Renal cortex interstitium (tissue), 11 donors: ENCODE measurements around the gene RPS6KC1. TPM values are rescaled to one million over a fixed set of nuclear protein-coding genes. Genes with fewer than 3 reads are reported as not detected.
"Not testable (repeated sequence)": the region's sequence is repeated elsewhere in the genome, so short reads cannot be mapped to it uniquely, and the experiment has no call there.

Source experiments
- DNase-seq, 11 donors: peaks; one replicate each; pipeline ENCODE4 v3.0.0-alpha.2; 2013; ENCODE audit warnings: low read depth in 9 of 11, low spot score in 4 of 11; ENCODE audit errors: extremely low read depth in 1 of 11
- polyA plus RNA-seq, 3 donors: library from polyadenylated mRNA; unstranded; fragments of 120-200 nt; gene quantifications; one replicate each; pipeline ENCODE4 v1.2.1, GENCODE V29; 2013; ENCODE audit not compliant: insufficient read length in 3 of 3

RPS6KC1 gene
- polyA plus RNA-seq, 3 donors, result 21.9 to 23.5 (median 22.6) TPM

DNA sequence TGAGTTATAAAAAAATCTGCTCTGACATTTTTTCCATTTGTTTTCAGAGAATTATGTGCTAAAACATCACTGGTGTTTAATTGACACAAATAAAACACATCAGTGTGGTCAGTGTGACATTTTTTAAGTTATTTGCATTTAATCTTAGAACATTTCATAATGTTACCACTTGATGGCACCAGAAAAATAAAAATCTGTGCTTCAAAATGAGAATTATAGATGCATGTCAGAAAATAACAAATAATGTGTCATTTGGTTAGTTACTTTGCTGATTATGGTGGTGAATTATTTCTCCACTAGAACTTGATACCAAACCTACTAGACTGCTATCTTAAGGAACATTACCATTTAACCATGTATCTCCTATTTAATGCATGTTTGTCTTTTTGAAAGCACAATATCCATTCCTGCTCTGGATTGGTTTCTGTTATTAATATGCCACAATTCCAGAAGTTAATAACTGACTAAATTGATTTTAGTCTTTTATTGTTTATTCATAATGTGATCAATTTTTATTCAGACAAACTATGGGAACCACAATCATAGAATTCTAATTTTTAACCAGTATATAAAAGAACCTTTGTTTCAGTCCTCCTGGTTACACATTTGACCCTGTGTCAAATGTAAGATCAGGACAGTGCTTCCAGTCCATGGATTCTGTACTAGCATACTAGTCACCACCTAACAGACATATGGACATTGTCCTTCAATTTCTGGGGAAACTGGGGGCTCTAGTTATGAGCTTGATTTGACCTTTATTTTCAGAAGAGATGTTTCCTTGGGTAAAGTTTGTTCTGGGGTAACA, 81.0 kb downstream of the RPS6KC1 start:
- no peak for DNase-seq

DNA sequence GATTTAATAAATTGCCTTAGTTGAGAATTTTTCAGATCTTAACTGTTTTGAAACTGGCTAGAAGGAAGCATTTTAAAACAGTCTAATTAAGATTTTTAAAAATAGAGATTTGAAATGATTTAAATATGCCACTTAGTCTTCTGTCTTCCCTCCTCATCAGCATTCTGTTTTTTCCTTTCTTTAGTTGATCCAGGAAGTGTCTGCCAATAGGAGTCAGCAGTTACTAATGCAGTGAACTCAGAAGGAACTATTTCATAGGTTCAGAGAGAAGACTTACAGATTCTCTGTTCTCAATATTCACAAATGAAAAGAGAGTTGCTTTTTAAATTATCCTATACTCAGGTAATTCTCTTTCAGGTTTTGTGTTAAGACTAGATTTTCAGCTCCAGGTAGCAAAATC, 84.5 kb downstream of the RPS6KC1 start:
- DNase-seq, result no peak

- no peak for DNase-seq
These were observed 85.3 kb downstream of the RPS6KC1 start for GRCh38 chr1:213136190-213136917.

- no peak for DNase-seq
These were observed 87.3 kb downstream of the RPS6KC1 start for GRCh38 chr1:213138391-213138790.

GRCh38 chr1:213138892-213139291, 87.9 kb downstream of the RPS6KC1 start:
- no peak for DNase-seq

DNA sequence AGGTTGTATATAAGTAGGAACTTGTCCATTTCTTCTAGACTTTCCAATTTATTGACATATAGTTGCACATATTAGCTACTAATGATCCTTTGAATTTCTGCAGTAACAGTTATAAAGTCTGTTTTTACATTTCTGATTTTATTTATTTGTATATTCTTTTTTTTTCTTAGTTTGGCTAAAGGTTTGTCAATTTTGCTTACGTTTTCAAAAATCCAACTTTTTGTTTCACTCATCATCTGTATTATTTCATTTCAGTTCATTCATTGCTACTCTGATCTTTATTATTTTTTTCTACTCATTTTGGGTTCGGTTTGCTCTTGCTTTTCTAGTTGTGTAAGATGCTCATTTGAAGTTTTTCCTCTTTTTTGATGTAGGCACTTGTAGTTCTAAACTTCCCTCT, 97.9 kb downstream of the RPS6KC1 start:
- no peak for DNase-seq

DNA sequence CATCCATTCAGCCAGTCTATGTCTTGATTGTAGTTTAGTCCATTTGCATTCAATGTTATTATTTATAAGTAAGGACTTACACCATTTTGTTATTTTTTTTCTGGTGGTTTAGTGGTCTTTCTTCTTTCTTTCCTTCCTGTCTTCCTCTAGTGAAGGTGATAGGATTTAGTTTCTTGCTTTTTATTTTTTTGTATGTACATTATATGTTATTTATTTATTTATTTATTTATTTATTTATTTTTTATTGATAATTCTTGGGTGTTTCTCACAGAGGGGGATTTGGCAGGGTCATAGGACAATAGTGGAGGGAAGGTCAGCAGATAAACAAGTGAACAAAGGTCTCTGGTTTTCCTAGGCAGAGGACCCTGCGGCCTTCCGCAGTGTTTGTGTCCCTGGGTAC, 99.0 kb downstream of the RPS6KC1 start:
- DNase-seq, result not testable (repeated sequence)

GRCh38 chr1:213154056-213154685, 103.1 kb downstream of the RPS6KC1 start:
- no peak for DNase-seq

GRCh38 chr1:213159376-213159775, 108.3 kb downstream of the RPS6KC1 start:
- DNase-seq, result no peak

DNA sequence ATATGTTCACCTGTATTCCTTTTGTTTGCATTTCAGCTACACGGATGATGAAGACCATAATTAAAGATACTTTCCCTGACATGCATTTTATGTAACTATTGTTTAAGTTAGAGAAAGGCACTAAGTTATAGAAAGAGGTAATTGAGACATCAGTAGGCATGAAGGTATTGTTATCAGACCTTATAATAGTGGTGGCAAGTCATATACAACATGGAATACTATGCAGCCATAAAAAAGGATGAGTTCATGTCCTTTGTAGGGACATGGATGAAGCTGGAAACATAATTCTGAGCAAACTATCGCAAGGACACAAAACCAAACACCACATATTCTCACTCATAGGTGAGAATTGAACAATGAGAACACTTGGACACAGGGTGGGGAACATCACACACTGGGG, 109.4 kb downstream of the RPS6KC1 start:
- DNase-seq, result not testable (repeated sequence)

DNA sequence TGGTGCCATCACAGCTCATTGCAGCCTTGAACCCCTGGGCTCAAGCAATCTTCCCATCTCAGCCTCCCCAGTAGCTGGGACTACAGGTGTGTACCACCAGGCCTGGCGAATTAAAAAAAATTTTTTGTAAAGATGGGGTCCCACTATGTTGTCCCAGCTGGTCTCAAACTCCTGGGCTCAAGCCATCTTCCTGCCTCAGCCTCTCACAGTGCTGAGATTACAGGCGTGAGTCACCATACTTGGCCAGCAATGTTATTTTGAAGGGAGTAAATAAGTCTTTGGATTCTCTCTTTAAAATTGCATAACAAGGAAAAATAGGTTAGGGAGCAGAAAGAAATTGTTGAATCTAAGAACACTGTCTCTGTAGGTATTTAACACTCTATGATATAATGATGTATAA, 111.3 kb downstream of the RPS6KC1 start:
- DNase-seq, result no peak

GRCh38 chr1:213162862-213163261, 111.8 kb downstream of the RPS6KC1 start:
- no peak for DNase-seq

DNA sequence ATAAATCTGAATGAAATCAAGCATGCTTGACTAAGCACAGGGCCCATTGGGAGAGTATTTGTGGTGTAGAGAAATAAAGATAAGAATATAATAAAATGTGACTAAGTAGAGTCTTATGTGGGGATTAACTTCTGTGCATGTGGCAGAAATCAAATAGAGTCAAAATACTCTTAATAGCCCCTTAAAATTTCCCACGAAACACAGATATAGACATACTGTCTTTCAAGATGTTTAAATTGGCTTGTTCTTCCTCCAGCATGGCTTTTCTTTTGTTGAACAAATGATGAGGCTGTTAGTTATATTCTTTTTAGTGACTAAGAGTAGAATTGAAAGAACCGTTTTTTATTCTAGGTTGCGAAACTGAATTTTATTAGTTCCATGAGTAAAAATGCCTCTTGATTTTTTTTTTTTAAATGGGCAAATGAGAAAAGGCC, 112.3 kb downstream of the RPS6KC1 start:
- DNase-seq, result no peak

- DNase-seq, result no peak
These were observed 113.5 kb downstream of the RPS6KC1 start for GRCh38 chr1:213164561-213164960.

DNA sequence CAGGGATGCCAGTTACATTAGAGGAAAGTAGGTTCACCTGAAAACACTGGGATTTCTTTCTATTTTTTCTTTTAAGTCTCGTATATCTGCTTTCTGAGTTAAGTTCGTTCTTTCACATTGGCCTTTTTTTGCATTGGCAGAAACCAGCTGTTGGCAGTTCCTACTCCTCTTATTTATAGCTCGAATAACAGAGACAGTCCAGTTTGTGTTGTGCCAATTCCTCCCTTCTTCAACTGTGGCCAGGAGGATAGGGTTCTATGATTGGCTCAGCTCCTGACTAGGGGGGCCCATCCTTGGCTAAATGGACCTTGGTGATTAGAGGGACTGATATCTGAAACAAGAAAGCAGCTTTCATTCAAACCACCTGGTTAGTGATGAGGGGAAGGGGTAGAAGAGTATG, 115.8 kb downstream of the RPS6KC1 start:
- DNase-seq, result no peak

DNA sequence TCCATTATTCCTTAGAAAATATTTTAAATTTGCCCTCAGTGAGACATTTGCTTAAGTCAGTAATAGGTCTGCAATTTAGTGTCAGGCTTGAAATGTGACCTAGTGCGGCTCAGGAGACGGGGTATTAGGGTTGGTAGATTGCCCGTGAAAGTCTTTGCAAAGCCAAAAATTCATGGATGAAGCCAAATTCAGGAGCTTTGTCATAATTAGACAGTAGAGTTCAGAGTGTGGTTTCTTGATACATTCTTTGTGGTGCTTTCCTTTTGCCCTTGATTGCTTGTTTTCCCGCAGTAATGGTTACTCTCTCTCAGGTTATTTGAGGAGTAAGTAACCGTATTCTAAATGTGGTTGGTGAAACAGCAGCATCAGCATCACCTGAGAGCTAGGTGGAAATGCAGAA, 120.7 kb downstream of the RPS6KC1 start:
- no peak for DNase-seq

DNA sequence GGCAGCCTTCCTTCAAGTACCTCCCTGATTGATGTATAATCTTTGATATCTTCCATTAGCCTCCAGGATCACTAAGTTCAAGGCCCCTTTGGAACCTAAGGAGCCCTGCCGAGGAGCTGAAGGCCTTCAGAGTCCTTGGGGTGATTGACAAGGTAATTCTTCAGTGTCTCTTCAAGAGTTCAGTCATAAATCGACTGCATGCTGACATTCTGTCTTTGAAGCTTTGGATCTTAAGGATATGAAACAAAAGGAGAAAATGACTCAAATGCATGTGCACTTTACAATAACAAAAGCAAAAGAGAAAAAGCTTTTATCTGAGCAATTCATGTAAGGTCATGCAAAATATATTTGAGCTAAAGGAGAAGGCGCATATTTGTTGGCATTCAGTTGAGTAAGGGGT, 125.3 kb downstream of the RPS6KC1 start:
- no peak for DNase-seq

GRCh38 chr1:213179784-213180183, 128.7 kb downstream of the RPS6KC1 start:
- DNase-seq, result no peak

DNA sequence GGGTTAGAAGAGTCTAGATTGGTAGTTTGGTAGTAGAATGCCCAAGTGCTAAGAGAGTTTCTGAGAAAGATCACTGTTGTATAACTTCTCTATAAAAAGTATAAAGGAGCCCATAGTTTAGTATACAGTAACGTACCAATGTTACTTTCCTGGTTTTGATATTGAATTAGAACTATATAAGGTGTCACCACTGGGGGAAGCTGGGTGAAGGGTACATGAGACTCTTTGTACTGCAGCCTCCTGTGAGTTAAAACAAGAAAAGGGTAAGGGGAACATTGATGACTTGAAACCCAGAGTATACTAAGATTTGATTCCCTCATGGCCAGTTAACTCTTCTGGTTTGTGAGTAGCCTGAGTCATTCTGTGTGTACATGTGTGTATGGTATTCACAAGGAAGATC, 129.8 kb downstream of the RPS6KC1 start:
- DNase-seq, result no peak

- no peak for DNase-seq
These were observed 132.1 kb downstream of the RPS6KC1 start for GRCh38 chr1:213183036-213183672.
